MCF 10A (cell line): ENCODE results near the gene SLC7A1. TPM values are rescaled to one million over a fixed set of nuclear protein-coding genes. Genes with fewer than 3 reads are reported as not detected.

Experiments
- BruUV-seq: library from RNA; stranded (reverse); fragments of 400-500 nt; replicated peaks from 2 replicates; lab custom pipeline; 2021; lab: Mats Ljungman, UMichigan
- CTCF ChIA-PET: fragments of 300-600 bp; sonication (Branson Sonifier 250); formaldehyde crosslinking; extraction: SDS; loops from one replicate; lab custom pipeline; 2021; ENCODE audit warnings: antibody characterized with exemption, inconsistent platforms; lab: Yijun Ruan, JAX
- POLR2A ChIA-PET: fragments of 300-600, 350-650 bp; sonication (Branson Sonifier 250); formaldehyde crosslinking; extraction: SDS; loops from one replicate; lab custom pipeline; 2020; ENCODE audit warnings: antibody characterized with exemption, inconsistent platforms; lab: Yijun Ruan, JAX
- DNase-seq: peaks from one replicate; pipeline ENCODE4 v3.0.0-alpha.2; 2018; ENCODE audit not compliant: unreplicated experiment
- H3K27ac Mint-ChIP-seq: one replicate; pipeline ENCODE4 v1.8.0; 2022; ENCODE audit warnings: mild to moderate bottlenecking, low read depth, mixed read lengths; ENCODE audit not compliant: unreplicated experiment
- H3K27me3 Mint-ChIP-seq: one replicate; pipeline ENCODE4 v1.8.0; 2022; ENCODE audit warnings: mixed read lengths; ENCODE audit not compliant: insufficient read depth, unreplicated experiment
- H3K36me3 Mint-ChIP-seq: one replicate; pipeline ENCODE4 v1.8.0; 2022; ENCODE audit warnings: mild to moderate bottlenecking, moderate library complexity, mixed read lengths; ENCODE audit not compliant: insufficient read depth, unreplicated experiment
- H3K4me1 Mint-ChIP-seq: one replicate; pipeline ENCODE4 v1.8.0; 2022; ENCODE audit warnings: mixed read lengths; ENCODE audit not compliant: insufficient read depth, unreplicated experiment
- H3K4me3 Mint-ChIP-seq: one replicate; pipeline ENCODE4 v1.8.0; 2022; ENCODE audit warnings: mild to moderate bottlenecking, moderate library complexity, mixed read lengths; ENCODE audit not compliant: unreplicated experiment
- H3K9me3 Mint-ChIP-seq: one replicate; pipeline ENCODE4 v1.8.0; 2022; ENCODE audit warnings: mixed read lengths; ENCODE audit not compliant: unreplicated experiment
- intact Hi-C: fragments of 100-400 bp; cut with micrococcal nuclease; formaldehyde crosslinking; loops from 2 replicates; pipeline ENCODE4 v1.14.1; 2022
- total RNA-seq: library from RNA; stranded (reverse); gene quantifications from 2 replicates; pipeline ENCODE4 v1.2.3, GENCODE V29; 2022
- TF ChIP-seq, protein P1 (sequence below): fragments of 200-600 bp; IDR thresholded peaks from one replicate; pipeline ENCODE4 v1.8.0; 2022; ENCODE audit warnings: antibody characterized with exemption, mild to moderate bottlenecking; ENCODE audit not compliant: unreplicated experiment

The SLC7A1 gene
- total RNA-seq, 1 experiment from 2014 or later: 194 TPM

DNA sequence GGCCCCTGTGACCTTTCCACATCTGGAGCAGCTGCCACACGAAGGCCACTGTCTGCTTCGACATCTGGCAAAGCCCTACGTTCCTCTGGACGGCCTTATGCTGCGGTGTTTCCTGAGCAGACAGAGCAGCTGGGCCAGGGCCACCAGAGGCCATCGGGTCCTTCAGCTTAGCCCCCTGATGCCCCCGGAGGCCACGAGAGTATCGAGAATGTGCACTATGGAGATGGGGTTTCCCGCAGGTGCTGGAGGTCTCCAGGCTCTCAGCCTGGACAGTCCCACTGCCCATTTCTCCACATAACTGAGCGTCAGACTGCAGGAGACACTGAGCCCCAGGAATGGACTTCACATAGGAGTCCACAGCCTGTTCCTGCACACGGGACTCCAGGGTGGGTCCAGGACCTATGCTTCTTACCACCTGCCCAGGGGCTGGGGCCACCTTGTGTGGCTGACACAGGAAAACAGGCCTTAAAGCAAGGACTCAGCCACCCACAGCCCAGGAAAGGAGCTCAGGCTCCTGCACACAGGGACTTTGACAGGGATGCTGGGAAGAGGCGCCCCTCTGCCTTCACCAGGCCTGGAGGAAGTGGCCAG is 80.7 kb downstream of the SLC7A1 start:
- ChIA-PET CTCF (interaction anchor here (0.6 to 0.9 kb wide), 2 partner anchors 17 to 36 kb away, joined by 3 to 5 read pairs; no protein-coding TSS in a partner anchor), POLR2A (interaction anchor here (1.0 kb wide), 1 partner anchor 8 kb away, joined by 3 read pairs; no protein-coding TSS in a partner anchor)
- H3K4me1 Mint-ChIP-seq: no peaks in the 10 kb centered on the region
- no TSS peak for BruUV-seq
- no peak for DNase-seq
- H3K27ac Mint-ChIP-seq: no peak overlapping the region
- H3K27me3 Mint-ChIP-seq: no peaks in the 10 kb centered on the region
- TF ChIP-seq, protein P1, sequence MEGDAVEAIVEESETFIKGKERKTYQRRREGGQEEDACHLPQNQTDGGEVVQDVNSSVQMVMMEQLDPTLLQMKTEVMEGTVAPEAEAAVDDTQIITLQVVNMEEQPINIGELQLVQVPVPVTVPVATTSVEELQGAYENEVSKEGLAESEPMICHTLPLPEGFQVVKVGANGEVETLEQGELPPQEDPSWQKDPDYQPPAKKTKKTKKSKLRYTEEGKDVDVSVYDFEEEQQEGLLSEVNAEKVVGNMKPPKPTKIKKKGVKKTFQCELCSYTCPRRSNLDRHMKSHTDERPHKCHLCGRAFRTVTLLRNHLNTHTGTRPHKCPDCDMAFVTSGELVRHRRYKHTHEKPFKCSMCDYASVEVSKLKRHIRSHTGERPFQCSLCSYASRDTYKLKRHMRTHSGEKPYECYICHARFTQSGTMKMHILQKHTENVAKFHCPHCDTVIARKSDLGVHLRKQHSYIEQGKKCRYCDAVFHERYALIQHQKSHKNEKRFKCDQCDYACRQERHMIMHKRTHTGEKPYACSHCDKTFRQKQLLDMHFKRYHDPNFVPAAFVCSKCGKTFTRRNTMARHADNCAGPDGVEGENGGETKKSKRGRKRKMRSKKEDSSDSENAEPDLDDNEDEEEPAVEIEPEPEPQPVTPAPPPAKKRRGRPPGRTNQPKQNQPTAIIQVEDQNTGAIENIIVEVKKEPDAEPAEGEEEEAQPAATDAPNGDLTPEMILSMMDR: no peak
- intact Hi-C loops: no loop called here
- H3K9me3 Mint-ChIP-seq: no peaks in the 10 kb centered on the region
- H3K4me3 Mint-ChIP-seq: no peak overlapping the region
- peaks cover 64% of the 10 kb centered on the region for H3K36me3 Mint-ChIP-seq

DNA sequence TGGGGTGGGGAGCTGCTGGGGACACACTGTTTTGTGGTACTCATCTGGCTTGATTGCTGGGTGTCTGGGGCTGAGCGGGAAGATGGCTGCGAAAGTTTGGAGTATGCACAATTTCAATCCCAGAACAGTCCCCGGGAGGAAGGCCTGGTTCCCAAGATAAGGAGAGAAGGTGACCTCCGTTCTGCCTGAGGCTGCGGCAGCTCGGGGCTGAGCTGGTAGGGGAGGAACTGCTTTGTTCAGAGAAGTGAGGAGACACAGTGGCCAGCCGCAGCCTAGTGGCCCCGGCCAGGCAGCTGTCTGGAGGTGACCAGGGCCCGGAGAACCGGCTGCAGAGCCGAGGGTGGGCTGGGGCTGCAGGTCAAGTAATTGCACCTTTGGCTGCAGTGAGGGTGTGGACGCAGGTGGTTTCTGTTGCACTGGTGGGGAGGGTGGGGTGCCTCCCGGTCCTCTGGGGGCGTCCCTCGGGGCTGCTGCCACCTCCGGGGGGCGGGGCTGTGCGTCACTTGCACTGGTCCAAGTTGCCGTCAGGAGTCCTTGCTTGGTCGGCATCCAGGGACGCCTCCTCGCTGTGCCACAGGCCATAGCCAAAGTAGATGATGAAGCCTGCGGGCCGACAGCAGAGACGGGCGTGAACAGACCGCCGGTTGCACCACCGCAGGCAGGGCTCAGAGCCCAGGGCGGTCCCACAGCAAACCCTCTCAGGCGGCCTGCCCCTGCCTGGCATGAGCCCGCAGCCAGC is 81.3 kb downstream of the SLC7A1 start:
- Mint-ChIP-seq H3K27me3 (no peaks in the 10 kb centered on the region), H3K9me3 (no peaks in the 10 kb centered on the region), H3K36me3 (peaks cover 63% of the 10 kb centered on the region), H3K4me1 (no peaks in the 10 kb centered on the region), H3K27ac (no peak overlapping the region), H3K4me3 (no peak overlapping the region)
- intact Hi-C loops: no loop called here
- POLR2A ChIA-PET: no interaction called here
- TF ChIP-seq, protein P1: no peak
- no peak for DNase-seq
- BruUV-seq: no TSS peak
- CTCF ChIA-PET: interaction anchor here (1.1 kb wide), 1 partner anchor 53 kb away, joined by 3 read pairs; no protein-coding TSS in a partner anchor

DNA sequence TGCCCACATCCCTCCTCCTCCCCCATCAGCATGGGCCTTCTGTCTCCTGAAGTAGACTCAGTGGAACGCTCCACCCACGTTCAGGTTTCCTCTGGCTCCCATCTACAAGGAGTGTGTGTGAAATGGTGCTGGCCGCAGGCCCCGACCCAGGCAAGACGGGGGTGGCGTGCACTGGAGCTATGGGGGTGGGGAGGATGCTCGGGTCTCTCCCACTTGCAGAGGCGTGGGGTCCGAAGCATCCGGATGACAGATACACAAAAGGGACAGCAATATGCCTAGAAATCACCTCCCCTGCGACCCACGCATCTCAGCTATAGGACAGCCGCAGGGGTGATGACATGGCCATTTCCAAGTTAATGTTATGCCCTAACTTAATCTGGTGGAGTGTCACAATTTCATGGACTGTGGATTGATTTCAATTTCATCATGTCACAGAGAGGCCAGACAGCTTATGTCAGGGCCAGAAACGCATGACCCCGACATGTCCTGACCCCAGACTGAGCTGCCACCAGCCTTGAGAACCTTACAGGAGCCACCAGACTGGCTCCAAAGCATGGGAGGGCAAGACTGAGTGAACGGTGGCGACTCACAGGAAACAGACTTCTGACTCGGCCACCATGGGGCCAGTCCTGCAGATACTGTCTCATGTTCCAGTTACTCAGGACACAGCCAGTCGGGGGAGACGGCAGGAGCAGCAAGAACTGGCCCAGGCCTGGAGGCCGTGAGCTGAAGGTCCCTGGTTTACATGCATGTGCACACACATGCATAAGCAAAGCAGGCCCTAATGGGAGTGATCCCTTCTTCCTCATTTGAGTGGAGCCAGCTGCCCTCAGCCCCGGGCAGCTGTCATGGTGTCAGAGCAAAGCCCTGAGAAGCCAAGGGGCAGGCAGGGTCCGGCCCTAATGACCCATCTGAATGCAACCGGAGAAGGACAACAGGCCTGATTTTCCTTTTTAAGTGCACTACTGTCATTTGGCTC is 82.2 kb downstream of the SLC7A1 start:
- Mint-ChIP-seq H3K4me1 (no peaks in the 10 kb centered on the region), H3K4me3 (no peak overlapping the region), H3K36me3 (peaks cover 62% of the 10 kb centered on the region), H3K9me3 (no peaks in the 10 kb centered on the region), H3K27ac (no peak overlapping the region), H3K27me3 (no peaks in the 10 kb centered on the region)
- POLR2A ChIA-PET: interaction anchor here (0.7 to 0.9 kb wide), 2 partner anchors 189 to 253 kb away, joined by 3 read pairs; no protein-coding TSS in a partner anchor
- TF ChIP-seq, protein P1: no peak
- intact Hi-C loops: no loop called here
- no TSS peak for BruUV-seq
- CTCF ChIA-PET: interaction anchor here (0.7 to 1.1 kb wide), 5 partner anchors 38 to 619 kb away, joined by 3 to 4 read pairs (median 3); no protein-coding TSS in a partner anchor
- DNase-seq: no peak
